ENCODE data around the gene MYH3.

GRCh38 chr17:10673312-10673711 lies 16.2 kb upstream of the MYH3 start:
- TF ChIP-seq, protein P1, sequence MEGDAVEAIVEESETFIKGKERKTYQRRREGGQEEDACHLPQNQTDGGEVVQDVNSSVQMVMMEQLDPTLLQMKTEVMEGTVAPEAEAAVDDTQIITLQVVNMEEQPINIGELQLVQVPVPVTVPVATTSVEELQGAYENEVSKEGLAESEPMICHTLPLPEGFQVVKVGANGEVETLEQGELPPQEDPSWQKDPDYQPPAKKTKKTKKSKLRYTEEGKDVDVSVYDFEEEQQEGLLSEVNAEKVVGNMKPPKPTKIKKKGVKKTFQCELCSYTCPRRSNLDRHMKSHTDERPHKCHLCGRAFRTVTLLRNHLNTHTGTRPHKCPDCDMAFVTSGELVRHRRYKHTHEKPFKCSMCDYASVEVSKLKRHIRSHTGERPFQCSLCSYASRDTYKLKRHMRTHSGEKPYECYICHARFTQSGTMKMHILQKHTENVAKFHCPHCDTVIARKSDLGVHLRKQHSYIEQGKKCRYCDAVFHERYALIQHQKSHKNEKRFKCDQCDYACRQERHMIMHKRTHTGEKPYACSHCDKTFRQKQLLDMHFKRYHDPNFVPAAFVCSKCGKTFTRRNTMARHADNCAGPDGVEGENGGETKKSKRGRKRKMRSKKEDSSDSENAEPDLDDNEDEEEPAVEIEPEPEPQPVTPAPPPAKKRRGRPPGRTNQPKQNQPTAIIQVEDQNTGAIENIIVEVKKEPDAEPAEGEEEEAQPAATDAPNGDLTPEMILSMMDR (IDR thresholded peaks at IDR 0.05; ENCODE audit: low read depth, low read length) = no peak
- TF ChIP-seq EZH2phosphoT487 (IDR thresholded peaks at IDR 0.05; ENCODE audit: low read depth) = no peak
